Adipocyte (in vitro differentiated cells): ENCODE data around the gene STRC.
A peak's percentile ranks its signal among the peaks of the same experiment; 100 is the strongest.
"Not testable (repeated sequence)": the region's sequence is repeated elsewhere in the genome, so short reads cannot be mapped to it uniquely, and the experiment has no call there.

Experiments used
- DNase-seq: peaks from one replicate; pipeline ENCODE4 v3.0.0-alpha.2; 2015; ENCODE audit warnings: low read depth
- H3K27me3 ChIP-seq: replicated peaks from 2 replicates; pipeline ENCODE4 v1.7.0; 2013; ENCODE audit warnings: mild to moderate bottlenecking, low read length, moderate library complexity; ENCODE audit not compliant: control insufficient read depth, insufficient read depth
- H3K36me3 ChIP-seq: 2 replicates; pipeline ENCODE4 v1.7.0; 2013; ENCODE audit warnings: low read length, mild to moderate bottlenecking, moderate library complexity; ENCODE audit not compliant: control insufficient read depth, insufficient read depth, severe bottlenecking
- H3K4me1 ChIP-seq: 2 replicates; pipeline ENCODE4 v1.7.0; 2013; ENCODE audit warnings: mild to moderate bottlenecking, low read length, moderate library complexity; ENCODE audit not compliant: control insufficient read depth, insufficient read depth
- H3K4me3 ChIP-seq: 2 replicates; pipeline ENCODE4 v1.7.0; 2013; ENCODE audit warnings: mild to moderate bottlenecking, low read length, moderate library complexity
- H3K9ac ChIP-seq: 2 replicates; pipeline ENCODE4 v1.7.0; 2013; ENCODE audit warnings: mild to moderate bottlenecking, low read length, moderate library complexity
- H3K9me3 ChIP-seq: 2 replicates; pipeline ENCODE4 v1.7.0; 2013; ENCODE audit warnings: mild to moderate bottlenecking, low read length, moderate library complexity; ENCODE audit not compliant: control insufficient read depth

Gene STRC

DNA sequence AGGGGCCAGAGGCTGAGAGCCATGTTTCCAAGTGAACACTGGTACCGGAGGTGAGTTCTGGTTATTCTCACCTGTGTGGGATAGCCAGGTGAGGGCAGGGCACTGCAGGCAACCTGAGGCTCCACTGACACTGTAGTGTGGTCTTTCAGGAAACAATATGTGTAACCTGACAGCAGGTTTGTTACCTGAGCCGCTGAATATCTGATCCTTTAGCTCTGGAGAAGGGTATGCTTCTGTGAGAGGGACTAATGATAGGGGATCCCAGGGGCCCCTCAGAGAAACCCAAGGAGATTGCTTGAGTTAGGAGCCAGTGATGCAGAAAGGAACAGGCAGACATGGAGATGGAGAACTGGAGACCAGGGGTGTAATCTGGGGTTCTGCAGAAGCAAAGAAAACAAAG lies at the start of gene STRC:
STRC (minus strand) TSS at position 101 of the 400 bp plus-strand sequence; CDS start at position 23, 78 bp downstream.
- H3K9ac ChIP-seq, H3K27me3 ChIP-seq, DNase-seq, H3K4me1 ChIP-seq, H3K4me3 ChIP-seq, H3K36me3 ChIP-seq, H3K9me3 ChIP-seq: not testable (repeated sequence)

- H3K9me3 ChIP-seq, H3K4me3 ChIP-seq, H3K27me3 ChIP-seq: not testable (repeated sequence)
These were observed 47.6 kb upstream of the STRC start for GRCh38 chr15:43666177-43666576.

DNA sequence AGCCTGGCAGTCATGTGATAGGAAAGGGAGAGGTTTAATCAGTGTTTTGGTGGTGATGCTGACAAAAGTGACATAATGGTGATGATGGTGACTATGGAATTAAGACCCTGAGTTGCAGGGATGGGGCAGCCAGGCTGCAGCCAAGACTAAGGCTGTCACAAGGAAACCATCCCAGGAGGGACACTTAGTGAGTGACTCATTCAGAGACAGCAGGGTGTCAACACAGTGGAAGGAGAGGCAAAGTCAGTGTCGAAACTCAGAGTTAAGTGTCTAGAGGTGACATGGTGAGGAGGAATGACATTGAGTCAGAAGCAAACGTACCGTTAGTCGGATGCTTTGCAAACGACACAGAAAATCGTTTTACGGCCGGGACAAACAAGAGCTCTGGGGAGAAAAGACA lies 44.7 kb upstream of the STRC start:
- not testable (repeated sequence) for H3K4me3 ChIP-seq, H3K27me3 ChIP-seq, H3K9ac ChIP-seq, H3K36me3 ChIP-seq, DNase-seq, H3K9me3 ChIP-seq, H3K4me1 ChIP-seq

More at GRCh38 chr15:43666177-43666576, 47.6 kb upstream of the STRC start:
- not testable (repeated sequence) for DNase-seq, H3K9ac ChIP-seq, H3K4me1 ChIP-seq, H3K36me3 ChIP-seq

DNA sequence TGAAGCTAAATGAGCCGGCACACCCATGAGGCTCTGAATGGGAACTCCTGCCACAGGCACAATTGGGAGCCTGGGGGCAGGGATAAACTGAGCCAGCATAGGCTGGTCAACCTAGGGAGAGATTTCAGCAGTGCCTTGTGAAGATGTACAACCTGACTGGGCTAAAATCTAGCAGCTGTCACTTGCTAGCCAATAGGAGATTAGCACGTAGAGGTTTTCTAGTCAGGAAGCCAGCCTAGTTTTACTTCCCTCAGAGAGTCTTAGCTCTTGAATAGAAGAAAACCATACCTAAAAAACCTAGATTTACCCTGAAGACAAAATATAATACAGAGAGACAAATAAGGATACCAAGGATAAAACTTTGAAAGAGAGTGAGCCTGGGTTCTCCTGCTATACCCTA lies 43.7 kb upstream of the STRC start:
- DNase-seq, H3K27me3 ChIP-seq, H3K9me3 ChIP-seq, H3K4me1 ChIP-seq, H3K36me3 ChIP-seq, H3K4me3 ChIP-seq, H3K9ac ChIP-seq: not testable (repeated sequence)

DNA sequence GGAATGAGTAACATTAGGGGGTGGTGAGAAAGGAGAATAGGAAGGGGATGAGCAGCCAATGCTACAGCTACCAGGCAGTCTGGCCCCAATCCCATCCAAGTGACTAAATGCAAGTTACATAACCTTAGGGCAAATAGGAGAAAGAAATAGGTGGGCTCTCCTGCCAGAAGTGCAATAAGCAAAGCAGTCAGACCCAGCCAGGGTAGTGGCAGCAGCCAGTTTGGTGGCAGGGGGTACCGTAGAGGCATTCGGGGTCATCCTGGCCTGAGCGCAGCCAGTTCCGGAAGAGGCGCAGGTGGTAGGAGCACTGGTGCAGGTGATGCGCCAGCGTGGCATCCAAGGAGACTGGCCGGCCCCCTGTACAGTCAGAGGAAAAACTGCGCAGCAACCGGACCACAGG lies 41.1 kb upstream of the STRC start:
- not testable (repeated sequence) for H3K4me1 ChIP-seq, H3K27me3 ChIP-seq, H3K36me3 ChIP-seq, H3K9me3 ChIP-seq, DNase-seq, H3K4me3 ChIP-seq, H3K9ac ChIP-seq

- not testable (repeated sequence) for H3K9ac ChIP-seq, H3K4me3 ChIP-seq, DNase-seq, H3K36me3 ChIP-seq, H3K9me3 ChIP-seq, H3K4me1 ChIP-seq, H3K27me3 ChIP-seq
These were observed 30.9 kb upstream of the STRC start for GRCh38 chr15:43649430-43649926.

GRCh38 chr15:43648649-43649429 lies 30.2 kb upstream of the STRC start, which contains the start of gene CATSPER2:
TSS of gene CATSPER2 (minus strand) at chr15:43648844. CDS start at chr15:43648061, 783 bp downstream.
- Histone ChIP-seq H3K36me3 (no peaks in the 10 kb centered on the region), H3K27me3 (no peaks in the 10 kb centered on the region), H3K9ac (no peak within 1 kb of the TSS), H3K9me3 (no peaks in the 10 kb centered on the region), H3K4me3 (no peak within 1 kb of the TSS), H3K4me1 (no peaks in the 10 kb centered on the region)
- no peak for DNase-seq

DNA sequence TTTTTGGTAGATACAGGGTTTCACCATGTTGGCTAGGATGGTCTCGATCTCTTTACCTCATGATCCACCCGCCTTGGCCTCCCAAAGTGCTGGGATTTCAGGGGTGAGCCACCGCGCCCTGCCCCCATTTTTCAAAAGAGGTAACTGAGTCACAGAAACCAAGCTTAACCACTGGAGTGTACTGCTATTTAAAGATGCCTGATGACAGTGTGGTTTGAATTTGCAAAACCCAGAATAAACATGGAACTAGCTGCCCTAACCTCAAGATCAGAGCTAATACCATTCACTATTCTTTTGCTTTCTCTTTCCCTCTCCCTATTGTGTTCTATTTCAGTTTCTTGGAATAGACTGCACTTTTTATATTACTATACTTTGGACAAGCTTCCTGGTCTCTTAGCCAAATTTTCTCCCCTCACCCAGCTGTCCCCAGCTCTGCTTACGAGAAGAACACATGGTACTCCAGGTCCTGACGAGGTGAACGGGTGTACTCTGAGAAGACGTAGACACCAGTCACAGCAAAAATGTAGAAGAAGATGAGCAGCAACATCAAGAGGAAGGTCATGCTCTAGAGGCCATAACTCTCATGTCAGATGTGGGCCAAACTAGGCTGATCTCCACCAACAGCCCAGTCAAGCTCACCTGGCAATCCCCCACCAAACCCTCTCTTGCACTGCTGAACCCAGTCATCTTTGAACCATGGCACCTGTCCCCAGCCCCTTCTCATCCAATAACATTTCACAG lies 20.0 kb upstream of the STRC start:
- H3K4me3 ChIP-seq, H3K27me3 ChIP-seq, H3K9ac ChIP-seq, H3K36me3 ChIP-seq, H3K4me1 ChIP-seq, H3K9me3 ChIP-seq, DNase-seq: not testable (repeated sequence)

DNA sequence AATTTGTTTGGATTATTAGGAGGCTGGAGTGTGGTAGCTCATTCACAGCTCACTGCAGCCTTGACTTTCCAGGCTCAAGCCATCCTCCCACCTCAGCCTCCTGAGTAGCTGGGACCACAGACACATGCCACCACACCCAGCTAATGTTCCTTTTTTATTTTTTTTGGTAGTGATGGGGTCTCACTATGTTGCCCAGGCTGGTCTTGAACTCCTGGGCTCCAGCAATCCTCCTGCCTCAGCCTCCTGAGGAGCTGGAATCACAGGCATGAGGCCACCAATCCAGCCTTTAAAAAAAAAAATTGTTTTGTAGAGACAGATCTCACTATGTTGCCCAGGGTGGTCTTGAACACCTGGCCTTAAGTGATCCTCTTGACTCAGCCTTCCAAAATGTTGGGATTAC lies 8.3 kb upstream of the STRC start:
- H3K36me3 ChIP-seq, H3K9ac ChIP-seq, DNase-seq, H3K27me3 ChIP-seq, H3K4me3 ChIP-seq, H3K4me1 ChIP-seq, H3K9me3 ChIP-seq: not testable (repeated sequence)

GRCh38 chr15:43625106-43625505 lies 6.5 kb upstream of the STRC start:
- DNase-seq = peak; percentile 5
- H3K9me3 ChIP-seq = no peaks in the 10 kb centered on the region
- no peaks in the 10 kb centered on the region for H3K36me3 ChIP-seq
- peaks cover 5% of the 10 kb centered on the region for H3K4me1 ChIP-seq
- no peak overlapping the region for H3K4me3 ChIP-seq
- no peak overlapping the region for H3K9ac ChIP-seq
- peaks cover 4% of the 10 kb centered on the region for H3K27me3 ChIP-seq

GRCh38 chr15:43622068-43622799 lies 3.6 kb upstream of the STRC start:
- DNase-seq, H3K9ac ChIP-seq, H3K4me1 ChIP-seq, H3K27me3 ChIP-seq, H3K36me3 ChIP-seq, H3K4me3 ChIP-seq, H3K9me3 ChIP-seq: not testable (repeated sequence)
